Epithelial cell of esophagus (primary cell): ENCODE results near the gene WDR47.
"Not testable (repeated sequence)": the region's sequence is repeated elsewhere in the genome, so short reads cannot be mapped to it uniquely, and the experiment has no call there.

ENCODE experiments used
- DNase-seq: peaks from one replicate; pipeline ENCODE4 v3.0.0; 2010; ENCODE audit warnings: low read depth
- H3K4me3 ChIP-seq: 2 replicates; pipeline ENCODE4 v1.5.1; 2011; ENCODE audit warnings: mild to moderate bottlenecking, low read length, control low read depth
- CTCF ChIP-seq: IDR thresholded peaks from 2 replicates; pipeline ENCODE4 v1.5.1; 2011; ENCODE audit warnings: low read depth, mild to moderate bottlenecking, low read length, control low read depth, inconsistent platforms; ENCODE audit not compliant: insufficient read depth; ENCODE audit errors: missing control alignments

Gene WDR47

DNA sequence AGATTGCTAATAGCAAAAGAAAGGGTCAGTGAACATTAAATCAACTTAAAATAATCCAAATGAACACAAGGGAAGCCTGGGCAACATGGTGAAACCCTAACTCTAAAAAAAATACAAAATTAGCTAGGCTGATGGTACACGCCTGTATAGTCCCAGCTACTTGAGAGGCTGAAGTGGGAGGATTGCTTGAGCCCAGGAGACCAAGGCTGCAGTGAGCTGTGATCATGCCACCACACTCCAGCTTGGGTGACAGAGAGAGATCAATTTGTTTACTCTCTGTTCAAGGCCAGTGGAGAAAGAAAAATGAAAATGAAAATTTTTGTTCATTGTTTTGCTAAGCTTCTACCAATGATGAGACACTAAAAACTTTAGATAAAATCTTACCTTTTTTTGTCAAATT is 24.8 kb downstream of the WDR47 start:
- TF ChIP-seq CTCF = no peak
- DNase-seq = no peak
- H3K4me3 ChIP-seq = no peak overlapping the region

- no peak overlapping the region for H3K4me3 ChIP-seq
- DNase-seq = no peak
- TF ChIP-seq CTCF = no peak
These were observed 30.6 kb downstream of the WDR47 start for GRCh38 chr1:109011335-109011734.

DNA sequence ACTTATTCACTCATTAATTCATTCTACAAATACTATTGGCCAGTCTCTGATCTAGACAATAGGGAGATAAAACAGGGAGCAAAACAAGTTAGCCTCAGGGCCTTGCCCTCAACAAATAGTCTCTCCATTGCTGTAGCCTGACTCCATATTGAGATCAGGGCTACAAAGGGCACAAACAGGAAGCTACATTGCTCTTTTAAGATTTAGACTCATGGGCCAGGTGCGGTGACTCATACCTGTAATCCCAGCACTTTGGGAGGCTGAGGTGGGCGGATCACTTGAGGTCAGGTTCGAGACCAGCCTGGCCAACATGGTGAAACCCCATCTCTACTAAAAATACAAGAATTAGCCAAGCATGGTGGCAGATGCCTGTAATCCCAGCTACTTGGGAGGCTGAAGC is 45.3 kb downstream of the WDR47 start:
- H3K4me3 ChIP-seq = not testable (repeated sequence)
- peak; percentile 4 for DNase-seq

- H3K4me3 ChIP-seq = no peak overlapping the region
- DNase-seq = no peak
- TF ChIP-seq CTCF = no peak
These were observed 58.8 kb downstream of the WDR47 start for GRCh38 chr1:108983114-108983513.

DNA sequence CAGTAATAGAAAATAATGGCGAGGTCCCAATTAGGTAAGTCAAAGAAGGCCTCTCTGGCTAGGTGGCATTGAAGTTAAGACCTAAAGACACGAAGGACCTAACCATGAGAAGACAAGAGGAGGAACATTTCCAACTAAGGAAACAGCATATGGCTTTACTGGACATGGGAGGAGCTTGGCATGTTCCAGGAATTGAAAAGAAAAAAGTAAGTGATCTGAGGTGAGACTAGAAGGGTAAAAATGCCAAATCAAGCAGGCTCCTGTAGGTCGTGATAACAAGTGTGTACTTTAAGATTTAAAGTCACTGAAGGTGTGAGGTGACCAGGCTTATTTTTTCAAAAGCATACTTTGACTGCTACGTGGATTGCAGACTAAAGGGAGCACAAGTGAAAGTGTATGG is 65.2 kb downstream of the WDR47 start:
- TF ChIP-seq CTCF = no peak
- H3K4me3 ChIP-seq = no peak overlapping the region
- DNase-seq = no peak

GRCh38 chr1:108972951-108973350 is 69.0 kb downstream of the WDR47 start:
- TF ChIP-seq CTCF = no peak
- H3K4me3 ChIP-seq = no peak overlapping the region
- no peak for DNase-seq

DNA sequence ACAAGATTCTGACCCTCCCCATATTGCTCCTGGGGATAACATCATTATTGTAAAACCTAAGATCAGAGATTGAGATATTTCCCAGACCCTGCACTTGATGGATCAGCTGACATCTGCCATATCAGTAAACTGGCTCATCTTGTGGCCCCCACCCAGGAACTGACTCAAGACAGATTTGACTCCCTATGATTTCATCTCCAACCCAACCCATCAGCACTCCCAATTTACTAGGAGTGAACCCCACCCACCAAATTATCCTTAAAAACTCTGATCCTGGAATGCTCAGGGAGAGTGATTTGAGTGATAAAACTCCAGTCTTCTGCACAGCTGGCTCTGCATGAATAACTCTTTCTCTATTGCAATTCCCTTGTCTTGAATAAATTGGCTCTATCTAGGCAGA is 72.6 kb downstream of the WDR47 start:
- no peak overlapping the region for H3K4me3 ChIP-seq
- DNase-seq = no peak
- no peak for TF ChIP-seq CTCF
